COR-L47 (cell line): ENCODE results near the gene ASXL2.
"Not testable (repeated sequence)": the region's sequence is repeated elsewhere in the genome, so short reads cannot be mapped to it uniquely, and the experiment has no call there.

Experiments
- DNase-seq: peaks from one replicate; lab custom pipeline; 2025; lab: John Stamatoyannopoulos, UW

ASXL2 gene

GRCh38 chr2:25891672-25892071 lies 13.4 kb upstream of the ASXL2 start:
- no peak for DNase-seq

- no peak for DNase-seq
These were observed 9.4 kb upstream of the ASXL2 start for GRCh38 chr2:25887624-25888242.

- no peak for DNase-seq
These were observed 7.6 kb upstream of the ASXL2 start for GRCh38 chr2:25885933-25886332.

GRCh38 chr2:25881764-25882163 lies 3.5 kb upstream of the ASXL2 start:
- no peak for DNase-seq

GRCh38 chr2:25879133-25879730 lies 945 bp upstream of the ASXL2 start:
- DNase-seq = no peak

- DNase-seq = peak; percentile 37
These were observed 591 bp downstream of the ASXL2 start for GRCh38 chr2:25877431-25878360.

- DNase-seq = no peak
These were observed 6.2 kb downstream of the ASXL2 start for GRCh38 chr2:25872134-25872533.

- no peak for DNase-seq
These were observed 10.8 kb downstream of the ASXL2 start for GRCh38 chr2:25867396-25868003.

GRCh38 chr2:25856377-25856776 lies 21.9 kb downstream of the ASXL2 start:
- DNase-seq = no peak

GRCh38 chr2:25855065-25855464 lies 23.2 kb downstream of the ASXL2 start:
- no peak for DNase-seq

GRCh38 chr2:25854613-25855012 lies 23.7 kb downstream of the ASXL2 start:
- no peak for DNase-seq

GRCh38 chr2:25853038-25853638 lies 25.1 kb downstream of the ASXL2 start:
- DNase-seq = no peak

GRCh38 chr2:25851740-25852503 lies 26.4 kb downstream of the ASXL2 start:
- DNase-seq = peak; percentile 14

- DNase-seq = not testable (repeated sequence)
These were observed 27.9 kb downstream of the ASXL2 start for GRCh38 chr2:25850400-25850799.

GRCh38 chr2:25849350-25849749 lies 28.9 kb downstream of the ASXL2 start:
- not testable (repeated sequence) for DNase-seq

- DNase-seq = no peak
These were observed 32.3 kb downstream of the ASXL2 start for GRCh38 chr2:25845843-25846505.

GRCh38 chr2:25844089-25844488 lies 34.2 kb downstream of the ASXL2 start:
- no peak for DNase-seq

- no peak for DNase-seq
These were observed 36.1 kb downstream of the ASXL2 start for GRCh38 chr2:25842155-25842554.

GRCh38 chr2:25838152-25838756 lies 40.0 kb downstream of the ASXL2 start:
- no peak for DNase-seq

GRCh38 chr2:25835906-25836305 lies 42.4 kb downstream of the ASXL2 start:
- no peak for DNase-seq
